ENCODE measurements around the gene SUPT3H. TPM values are rescaled to one million over a fixed set of nuclear protein-coding genes. Genes with fewer than 3 reads are reported as not detected.

SUPT3H gene
- total and polyA plus RNA-seq, 2 of the 13 experiments (the other 11 are each of a cell fraction or from before 2014, with no cell fraction given), result 11.9 to 36.1 TPM

DNA sequence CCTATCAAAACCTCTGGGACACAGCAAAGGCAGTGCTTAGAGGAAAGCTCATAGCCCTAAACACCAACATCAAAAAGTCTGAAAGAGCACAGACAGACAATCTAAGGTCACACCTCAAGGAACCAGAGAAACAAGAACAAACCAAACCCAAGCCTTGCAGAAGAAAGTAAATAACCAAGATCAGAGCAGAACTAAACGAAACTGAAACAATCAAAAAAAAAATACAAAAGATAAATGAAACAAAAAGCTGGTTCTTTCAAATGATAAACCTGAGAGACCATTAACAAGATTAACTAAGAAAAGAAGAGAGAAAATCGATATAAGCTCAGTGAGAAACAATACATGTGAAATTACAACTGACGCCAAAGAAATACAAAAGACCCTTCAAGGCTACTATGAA is 84.4 kb downstream of the SUPT3H start:
- H2AFZ ChIP-seq (ENCODE audit: low read length), result no peak overlapping the region
- H3K9me3 ChIP-seq (ENCODE audit: low read length), result no peaks in the 10 kb centered on the region
- BruUV-seq (replicated peaks), result no TSS peak
- FAIRE-seq (no peak), ATAC-seq (no peak), DNase-seq (ENCODE audit: low spot score) (no peak)
- no peaks in the 10 kb centered on the region for H4K20me1 ChIP-seq (ENCODE audit: insufficient read depth, low read length)
- no peak overlapping the region for H3K4me3 ChIP-seq (replicated peaks in 1 of 3; ENCODE audit: insufficient read depth in 1 of 3, low read depth in 2 of 3, low read length in 3 of 3)
- WGBS (ENCODE audit: low lambda C conversion rate), result 75% methylated on average over 3 of the region's 3 CpGs
- no peaks in the 10 kb centered on the region for H3K36me3 ChIP-seq (replicated peaks in 1 of 2; ENCODE audit: control insufficient read depth in 1 of 2, insufficient read depth in 2 of 2, low read length in 2 of 2)
- intact Hi-C loops (cut with micrococcal nuclease; ENCODE audit: unreplicated experiment) (no loop called here), in situ Hi-C loops (cut with HindIII; ENCODE audit: extremely low pct_ligation_motif_present, low pct_unique_long_range_greater_than_20kb) (no loop called here)
- no peak for TF ChIP-seq E2F5 (CRISPR knock-in tag; conservative IDR thresholded peaks at IDR 0.05)
- TF ChIP-seq IRX3 (CRISPR knock-in tag; IDR thresholded peaks at IDR 0.05; ENCODE audit: borderline replicate concordance, low read depth), result no peak
- TF ChIP-seq RELA (CRISPR knock-in tag; IDR thresholded peaks at IDR 0.05), result no peak
- no peak for TF ChIP-seq ZMYM4 (CRISPR knock-in tag; IDR thresholded peaks at IDR 0.05)
- TF ChIP-seq RBM39 (IDR thresholded peaks at IDR 0.05; ENCODE audit: low read depth, low read length, poor library complexity, severe bottlenecking), result no peak
- no peak for TF ChIP-seq FOXK2 (IDR thresholded peaks at IDR 0.05)
- TF ChIP-seq MTF2 (CRISPR knock-in tag; IDR thresholded peaks at IDR 0.05; ENCODE audit: borderline replicate concordance), result no peak
- no peak for TF ChIP-seq ETV5 (CRISPR knock-in tag; IDR thresholded peaks at IDR 0.05; ENCODE audit: borderline replicate concordance)
- no peak for TF ChIP-seq ZNF331 (CRISPR knock-in tag; IDR thresholded peaks at IDR 0.05)
- no peak for TF ChIP-seq AKNA (CRISPR knock-in tag; IDR thresholded peaks at IDR 0.05; ENCODE audit: borderline replicate concordance)
- TF ChIP-seq ZFP36L1 (CRISPR knock-in tag; IDR thresholded peaks at IDR 0.05), result no peak
- TF ChIP-seq, protein P1, sequence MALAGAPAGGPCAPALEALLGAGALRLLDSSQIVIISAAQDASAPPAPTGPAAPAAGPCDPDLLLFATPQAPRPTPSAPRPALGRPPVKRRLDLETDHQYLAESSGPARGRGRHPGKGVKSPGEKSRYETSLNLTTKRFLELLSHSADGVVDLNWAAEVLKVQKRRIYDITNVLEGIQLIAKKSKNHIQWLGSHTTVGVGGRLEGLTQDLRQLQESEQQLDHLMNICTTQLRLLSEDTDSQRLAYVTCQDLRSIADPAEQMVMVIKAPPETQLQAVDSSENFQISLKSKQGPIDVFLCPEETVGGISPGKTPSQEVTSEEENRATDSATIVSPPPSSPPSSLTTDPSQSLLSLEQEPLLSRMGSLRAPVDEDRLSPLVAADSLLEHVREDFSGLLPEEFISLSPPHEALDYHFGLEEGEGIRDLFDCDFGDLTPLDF (CRISPR knock-in tag; IDR thresholded peaks at IDR 0.05), result no peak
- no peak for TF ChIP-seq ATRX (CRISPR knock-in tag; IDR thresholded peaks at IDR 0.05; ENCODE audit: borderline replicate concordance)
- no peak for TF ChIP-seq NFE2L1 (CRISPR knock-in tag; IDR thresholded peaks at IDR 0.05; ENCODE audit: borderline replicate concordance)
- TF ChIP-seq CEBPG (CRISPR knock-in tag; IDR thresholded peaks at IDR 0.05), result no peak
- H3K27me3 ChIP-seq (ENCODE audit: control insufficient read depth in 1 of 2, insufficient read depth in 2 of 2, low read length in 2 of 2), result no peaks in the 10 kb centered on the region
- ChIA-PET POLR2A (no interaction called here), CTCF (ENCODE audit: low intra/inter-chr PET ratio, low total read pairs) (no interaction called here)
- H3K4me1 ChIP-seq (ENCODE audit: insufficient read depth, low read length), result no peaks in the 10 kb centered on the region
- no peaks in the 10 kb centered on the region for H3K79me2 ChIP-seq (ENCODE audit: insufficient read depth, low read length)
- no peak overlapping the region for H3K9ac ChIP-seq (ENCODE audit: insufficient read depth, low read depth, low read length)
- H3K4me2 ChIP-seq (ENCODE audit: low read depth, low read length), result no peak overlapping the region
- no peak overlapping the region for H3K27ac ChIP-seq (ENCODE audit: extremely low read length, insufficient read depth, low read length)

Data from HepG2 (cell line).